Hepatocyte (in vitro differentiated cells): ENCODE measurements around the gene FLVCR1. TPM values are rescaled to one million over a fixed set of nuclear protein-coding genes. Genes with fewer than 3 reads are reported as not detected.

Experiments used
- DNase-seq: peaks from one replicate; pipeline ENCODE4 v3.0.0-alpha.2; 2016; ENCODE audit warnings: low spot score
- H2AFZ ChIP-seq: fragments of 200-600 bp; sonication (generic); 2 replicates; pipeline ENCODE4 v1.6.0; 2016; ENCODE audit warnings: antibody characterized with exemption, mild to moderate bottlenecking
- H3K27ac ChIP-seq: fragments of 200-600 bp; sonication (generic); 2 replicates; pipeline ENCODE4 v1.5.1; 2016; ENCODE audit warnings: mild to moderate bottlenecking
- H3K27me3 ChIP-seq: fragments of 200-600 bp; sonication (generic); 2 replicates; pipeline ENCODE4 v1.6.1; 2016
- H3K36me3 ChIP-seq: fragments of 200-600 bp; sonication (generic); replicated peaks from 2 replicates; pipeline ENCODE4 v1.5.1; 2016; ENCODE audit warnings: low read depth; ENCODE audit not compliant: insufficient read depth
- H3K4me1 ChIP-seq: fragments of 200-600 bp; sonication (generic); 2 replicates; pipeline ENCODE4 v1.5.1; 2016; ENCODE audit warnings: mild to moderate bottlenecking, moderate library complexity; ENCODE audit not compliant: insufficient read depth
- H3K4me2 ChIP-seq: fragments of 200-600 bp; sonication (generic); 2 replicates; pipeline ENCODE4 v1.6.0; 2016
- H3K4me3 ChIP-seq: fragments of 200-600 bp; sonication (generic); 2 replicates; pipeline ENCODE4 v1.5.1; 2016; ENCODE audit warnings: mild to moderate bottlenecking
- H3K79me2 ChIP-seq: fragments of 200-600 bp; sonication (generic); 2 replicates; pipeline ENCODE4 v1.6.0; 2017; ENCODE audit warnings: mild to moderate bottlenecking
- H3K9me2 ChIP-seq: fragments of 200-600 bp; sonication (generic); replicated peaks from 2 replicates; pipeline ENCODE4 v1.6.0; 2017; ENCODE audit warnings: mild to moderate bottlenecking; ENCODE audit not compliant: insufficient read depth
- H3K9me3 ChIP-seq: fragments of 200-600 bp; sonication (generic); 2 replicates; pipeline ENCODE4 v1.5.1; 2016; ENCODE audit warnings: low read depth, mild to moderate bottlenecking
- H4K20me1 ChIP-seq: fragments of 200-600 bp; sonication (generic); 2 replicates; pipeline ENCODE4 v1.6.0; 2016; ENCODE audit warnings: mild to moderate bottlenecking; ENCODE audit not compliant: insufficient read depth, poor library complexity, severe bottlenecking
- EZH2 ChIP-seq: fragments of 200-600 bp; sonication (generic); IDR thresholded peaks from 2 replicates; pipeline ENCODE4 v1.6.1; 2016; ENCODE audit warnings: antibody characterized with exemption, mild to moderate bottlenecking, borderline replicate concordance
- EZH2phosphoT487 ChIP-seq: fragments of 200-600 bp; sonication (generic); IDR thresholded peaks from one replicate; pipeline ENCODE4 v1.6.1; 2018; ENCODE audit warnings: antibody characterized with exemption, mild to moderate bottlenecking, low read depth, moderate library complexity; ENCODE audit not compliant: unreplicated experiment, severe bottlenecking
- WGBS: methylation state at CpG from one replicate; pipeline ENCODE4 v1.1.6; 2016; ENCODE audit warnings: low lambda C conversion rate; ENCODE audit errors: missing lambda C conversion rate; 5-methylcytosine and 5-hydroxymethylcytosine counted together
- polyA plus RNA-seq: library from polyadenylated mRNA; unstranded; fragments of >200 nt; fragmentation: Nextera tagmentation; extraction: Ambion mirVana; gene quantifications from 2 replicates; pipeline ENCODE4 v1.2.1, GENCODE V29; 2016
- total RNA-seq: library from RNA; depleted of rRNA; stranded (reverse); fragments of >200 nt; gene quantifications from 2 replicates; pipeline ENCODE4 v1.2.3, GENCODE V29; 2014
- TF ChIP-seq, protein P1 (sequence below): fragments of 200-600 bp; sonication (generic); IDR thresholded peaks from 2 replicates; pipeline ENCODE4 v1.5.1; 2016; ENCODE audit warnings: antibody characterized with exemption, mild to moderate bottlenecking; ENCODE audit not compliant: poor library complexity

Gene FLVCR1
- total and polyA plus RNA-seq, 2 experiments from 2014 or later: 9.9 to 32.5 TPM

DNA sequence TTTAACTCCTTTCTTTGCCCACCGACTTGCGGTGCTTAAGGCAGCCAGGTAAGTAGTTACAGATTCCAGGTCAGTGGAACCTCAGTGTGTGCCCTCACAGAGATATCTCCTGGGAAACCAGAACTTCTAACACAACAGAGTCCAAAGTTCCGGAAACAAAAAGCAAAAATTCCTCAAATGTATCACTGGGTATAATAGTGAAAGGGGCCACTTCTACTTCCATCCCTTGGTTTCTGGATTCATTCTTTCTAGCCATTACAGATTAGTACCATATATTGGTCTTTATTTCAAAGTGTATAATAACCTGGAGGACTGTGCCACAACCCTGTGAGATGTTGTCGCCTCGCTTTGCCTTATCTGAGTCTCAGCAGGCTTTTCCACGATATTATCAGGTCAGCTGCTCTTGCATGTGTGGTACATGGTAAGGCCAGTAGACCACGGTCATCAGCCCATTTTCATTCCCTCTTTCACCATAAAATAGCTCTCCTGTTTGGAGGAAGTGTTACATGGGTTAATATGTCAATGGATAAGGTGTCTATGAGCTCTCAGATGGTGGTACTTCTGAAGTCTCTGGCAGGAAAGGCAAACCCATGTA lies 77.4 kb downstream of the FLVCR1 start:
- H3K79me2 ChIP-seq: no peaks in the 10 kb centered on the region
- TF ChIP-seq EZH2 (no peak), EZH2phosphoT487 (no peak)
- TF ChIP-seq, protein P1, sequence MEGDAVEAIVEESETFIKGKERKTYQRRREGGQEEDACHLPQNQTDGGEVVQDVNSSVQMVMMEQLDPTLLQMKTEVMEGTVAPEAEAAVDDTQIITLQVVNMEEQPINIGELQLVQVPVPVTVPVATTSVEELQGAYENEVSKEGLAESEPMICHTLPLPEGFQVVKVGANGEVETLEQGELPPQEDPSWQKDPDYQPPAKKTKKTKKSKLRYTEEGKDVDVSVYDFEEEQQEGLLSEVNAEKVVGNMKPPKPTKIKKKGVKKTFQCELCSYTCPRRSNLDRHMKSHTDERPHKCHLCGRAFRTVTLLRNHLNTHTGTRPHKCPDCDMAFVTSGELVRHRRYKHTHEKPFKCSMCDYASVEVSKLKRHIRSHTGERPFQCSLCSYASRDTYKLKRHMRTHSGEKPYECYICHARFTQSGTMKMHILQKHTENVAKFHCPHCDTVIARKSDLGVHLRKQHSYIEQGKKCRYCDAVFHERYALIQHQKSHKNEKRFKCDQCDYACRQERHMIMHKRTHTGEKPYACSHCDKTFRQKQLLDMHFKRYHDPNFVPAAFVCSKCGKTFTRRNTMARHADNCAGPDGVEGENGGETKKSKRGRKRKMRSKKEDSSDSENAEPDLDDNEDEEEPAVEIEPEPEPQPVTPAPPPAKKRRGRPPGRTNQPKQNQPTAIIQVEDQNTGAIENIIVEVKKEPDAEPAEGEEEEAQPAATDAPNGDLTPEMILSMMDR: no peak
- no peak overlapping the region for H3K4me3 ChIP-seq
- H3K27me3 ChIP-seq: no peaks in the 10 kb centered on the region
- H3K27ac ChIP-seq: no peak overlapping the region
- no peaks in the 10 kb centered on the region for H4K20me1 ChIP-seq
- no peaks in the 10 kb centered on the region for H3K4me1 ChIP-seq
- no peaks in the 10 kb centered on the region for H3K9me3 ChIP-seq
- 90% methylated on average over 7 of the region's 7 CpGs for WGBS
- no peaks in the 10 kb centered on the region for H3K36me3 ChIP-seq
- no peak overlapping the region for H2AFZ ChIP-seq
- no peaks in the 10 kb centered on the region for H3K9me2 ChIP-seq
- H3K4me2 ChIP-seq: no peak overlapping the region
- DNase-seq: no peak

DNA sequence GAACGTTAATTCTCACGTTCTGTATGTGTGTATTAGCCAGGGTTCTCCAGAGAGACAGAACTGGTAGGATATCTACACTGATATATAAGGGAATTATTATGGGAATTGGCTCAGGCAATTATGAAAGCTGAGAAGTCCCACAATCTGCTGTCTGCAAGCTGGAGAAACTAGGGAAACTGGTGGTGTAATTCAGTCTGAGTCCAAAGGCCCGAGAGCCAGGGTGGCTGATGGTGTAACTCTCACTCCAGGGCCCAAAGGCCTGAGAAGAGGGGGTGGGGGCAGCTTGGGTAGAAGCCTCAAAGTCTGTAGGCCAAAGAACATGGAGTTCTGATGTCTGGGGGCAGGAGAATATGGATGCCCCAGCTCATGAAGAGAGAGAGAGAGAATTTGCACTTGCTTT lies 79.0 kb downstream of the FLVCR1 start:
- Histone ChIP-seq H3K27ac (no peak overlapping the region), H2AFZ (no peak overlapping the region), H3K4me3 (no peak overlapping the region), H3K27me3 (no peaks in the 10 kb centered on the region), H3K36me3 (no peaks in the 10 kb centered on the region), H3K79me2 (no peaks in the 10 kb centered on the region), H3K9me2 (no peaks in the 10 kb centered on the region), H3K4me1 (no peaks in the 10 kb centered on the region), H3K9me3 (no peaks in the 10 kb centered on the region), H3K4me2 (no peak overlapping the region), H4K20me1 (no peaks in the 10 kb centered on the region)
- peak; percentile 8 for DNase-seq
- TF ChIP-seq EZH2phosphoT487: no peak
- no peak for TF ChIP-seq EZH2
- TF ChIP-seq, protein P1: no peak
- 95% methylated on average over 3 of the region's 3 CpGs for WGBS

DNA sequence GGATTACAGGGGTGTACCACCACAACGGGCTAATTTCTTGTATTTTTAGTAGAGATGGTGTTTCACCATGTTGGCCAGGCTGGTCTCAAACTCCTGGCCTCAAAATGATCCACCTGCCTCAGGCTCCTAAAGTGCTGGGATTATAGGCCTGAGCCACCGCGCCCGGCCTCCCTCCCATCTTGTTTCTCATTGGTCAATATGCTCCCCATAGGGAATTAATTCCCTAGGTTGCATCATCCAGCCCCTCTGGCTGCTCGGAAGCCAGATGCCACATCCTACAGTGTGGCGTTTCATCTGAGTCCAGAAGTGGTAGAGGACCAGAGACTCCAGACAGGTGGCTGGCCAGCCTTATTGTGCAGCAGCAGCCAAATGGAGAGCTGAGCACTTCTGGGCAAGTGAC lies 80.8 kb downstream of the FLVCR1 start:
- no peaks in the 10 kb centered on the region for H3K36me3 ChIP-seq
- no peaks in the 10 kb centered on the region for H3K9me3 ChIP-seq
- 93% methylated on average over 6 of the region's 6 CpGs for WGBS
- no peak overlapping the region for H3K27ac ChIP-seq
- no peaks in the 10 kb centered on the region for H3K4me1 ChIP-seq
- no peak overlapping the region for H2AFZ ChIP-seq
- TF ChIP-seq, protein P1: no peak
- TF ChIP-seq EZH2 (no peak), EZH2phosphoT487 (no peak)
- H3K4me2 ChIP-seq: no peak overlapping the region
- DNase-seq: no peak
- H4K20me1 ChIP-seq: no peaks in the 10 kb centered on the region
- no peaks in the 10 kb centered on the region for H3K79me2 ChIP-seq
- no peaks in the 10 kb centered on the region for H3K27me3 ChIP-seq
- no peaks in the 10 kb centered on the region for H3K9me2 ChIP-seq
- H3K4me3 ChIP-seq: no peak overlapping the region

DNA sequence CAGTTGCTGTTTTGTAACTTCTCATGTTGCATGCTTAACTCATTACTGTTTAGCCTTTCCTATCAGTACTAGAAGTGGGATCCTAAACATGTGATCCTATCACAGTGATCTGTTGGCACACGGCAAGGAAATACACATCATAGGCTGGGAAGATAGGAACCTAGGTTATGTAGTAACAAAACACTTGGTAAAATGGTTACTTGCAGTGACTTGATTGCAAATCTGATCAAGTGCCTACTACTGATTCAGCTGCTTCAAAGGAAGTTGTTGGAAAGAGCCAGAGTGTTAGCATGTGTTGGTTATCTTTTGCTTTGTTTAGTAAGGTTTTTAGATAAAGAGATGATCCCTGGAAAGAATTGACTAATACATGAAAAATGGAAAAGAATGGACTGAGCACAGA lies 83.4 kb downstream of the FLVCR1 start:
- no peaks in the 10 kb centered on the region for H3K4me1 ChIP-seq
- H4K20me1 ChIP-seq: no peaks in the 10 kb centered on the region
- H3K36me3 ChIP-seq: no peaks in the 10 kb centered on the region
- no peak overlapping the region for H3K4me3 ChIP-seq
- H3K27ac ChIP-seq: no peak overlapping the region
- no peaks in the 10 kb centered on the region for H3K9me2 ChIP-seq
- no peaks in the 10 kb centered on the region for H3K27me3 ChIP-seq
- TF ChIP-seq, protein P1: no peak
- no peak for TF ChIP-seq EZH2phosphoT487
- TF ChIP-seq EZH2: no peak
- DNase-seq: no peak
- no peak overlapping the region for H2AFZ ChIP-seq
- H3K4me2 ChIP-seq: no peak overlapping the region
- no peaks in the 10 kb centered on the region for H3K9me3 ChIP-seq
- WGBS: 67% methylated on average over 1 of the region's 1 CpG
- no peaks in the 10 kb centered on the region for H3K79me2 ChIP-seq
